GM18520 (cell line): ENCODE data around the gene HGS.

ENCODE experiments used
- ATAC-seq: cut with Tn5 transposase; IDR thresholded peaks from one replicate; pipeline ENCODE4 v1.9.1; 2021; ENCODE audit not compliant: unreplicated experiment

HGS gene

DNA sequence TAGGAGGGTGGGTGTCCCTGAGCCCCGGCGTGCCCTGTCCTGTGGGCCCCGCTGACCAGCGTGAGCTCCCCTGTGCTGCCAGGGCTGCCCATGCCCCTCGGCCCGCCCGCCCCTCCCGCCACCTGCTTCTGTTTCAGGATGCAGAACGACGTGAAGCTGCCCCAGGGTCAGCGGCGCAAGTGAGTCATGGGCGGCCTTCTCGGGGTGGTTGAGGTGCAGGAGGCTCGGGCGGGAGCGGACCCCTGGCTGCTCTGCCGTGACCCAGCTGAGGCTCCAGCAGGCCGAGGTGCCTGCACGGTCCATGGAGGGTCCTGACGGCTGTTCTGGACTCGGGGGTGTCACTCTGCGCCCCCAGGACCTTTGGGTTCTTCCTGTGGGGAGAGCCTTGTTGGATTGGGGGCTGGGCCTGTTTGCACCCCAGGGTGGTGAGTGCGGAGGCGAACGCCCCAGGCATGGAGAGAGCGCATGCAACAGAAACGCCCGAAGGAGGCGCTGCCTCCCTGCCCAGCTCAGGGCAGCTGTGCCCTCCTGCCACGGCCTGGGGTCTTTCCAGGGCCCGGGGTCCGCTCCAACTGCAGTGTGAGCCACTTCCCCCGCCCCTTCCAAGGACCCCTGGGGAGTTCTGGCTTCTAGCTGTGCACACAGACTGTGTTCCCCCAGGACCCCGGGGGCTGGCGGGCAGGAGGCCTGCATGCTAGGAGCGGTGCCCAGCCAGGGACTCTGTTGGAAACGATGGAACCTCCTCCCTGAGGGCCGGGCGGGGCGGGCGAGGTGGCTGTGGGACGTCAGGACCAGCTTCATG, 32.3 kb downstream of the HGS start:
- no peak for ATAC-seq

DNA sequence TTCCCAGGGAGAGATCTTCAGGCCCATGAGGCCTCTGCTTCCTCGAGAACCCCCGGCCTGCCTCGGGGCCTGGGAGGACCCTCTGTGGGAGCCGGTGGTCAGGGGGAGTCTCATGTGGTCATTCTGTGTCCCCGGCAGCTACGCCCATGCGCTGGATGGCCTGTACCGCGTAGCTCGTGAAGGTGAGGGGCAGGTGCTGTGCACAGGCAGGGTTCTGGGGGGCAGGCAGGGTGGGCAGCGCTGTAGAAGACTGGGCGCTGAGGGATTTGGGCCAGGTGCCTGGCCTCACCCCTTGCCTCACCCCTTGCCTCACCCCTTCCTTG, 32.8 kb downstream of the HGS start:
- no peak for ATAC-seq

DNA sequence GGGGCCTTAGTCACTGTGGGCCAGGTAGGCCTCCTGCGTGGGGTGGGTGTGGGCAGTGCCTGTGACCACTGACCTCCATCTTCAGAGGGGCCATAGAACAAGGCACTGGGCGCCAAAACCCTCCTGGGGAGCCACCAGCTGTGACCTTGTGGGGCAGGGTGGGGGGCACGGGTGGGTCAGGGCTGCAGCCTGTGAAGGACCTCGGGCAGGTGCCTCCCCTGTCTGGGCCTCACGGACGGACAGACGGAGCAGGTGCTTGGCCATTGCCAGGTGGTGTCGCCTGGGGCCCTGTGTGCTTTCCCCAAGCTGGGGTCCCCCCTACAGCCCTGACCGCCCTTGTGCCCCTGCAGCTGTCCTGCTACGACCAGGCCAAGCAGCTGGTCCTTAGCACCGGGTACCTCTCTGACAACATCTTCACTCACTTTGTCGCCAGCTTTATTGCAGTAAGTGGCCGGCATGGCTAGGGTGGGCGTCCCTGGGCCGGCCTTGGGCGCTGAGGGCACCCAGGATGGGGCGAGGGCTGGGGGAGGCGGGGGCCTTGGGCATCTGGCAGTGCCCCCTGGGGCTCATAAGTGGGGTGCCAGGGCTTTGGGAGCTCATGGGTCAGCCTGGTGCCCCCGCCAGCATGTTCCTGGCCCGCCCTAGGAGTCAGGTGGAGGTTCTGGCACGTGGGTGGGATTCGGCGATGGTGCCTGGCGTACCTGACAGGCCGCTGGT, 33.4 kb downstream of the HGS start:
- ATAC-seq, result no peak

DNA sequence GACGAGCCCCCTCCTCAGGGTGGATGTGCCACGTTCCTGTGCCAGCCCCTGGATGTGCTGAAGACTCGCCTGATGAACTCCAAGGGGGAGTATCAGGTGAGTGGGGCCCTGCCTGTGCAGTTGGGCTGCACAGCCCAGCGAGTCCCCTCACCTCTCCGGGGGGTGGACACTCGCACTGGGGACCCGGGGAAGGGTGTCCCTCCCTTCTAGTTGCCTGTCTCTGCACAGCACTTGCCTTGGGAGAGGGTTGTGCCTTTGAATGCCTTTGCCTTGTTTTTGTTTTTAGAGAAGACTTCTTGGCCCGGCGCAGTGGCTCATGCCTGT, 33.9 kb downstream of the HGS start:
- no peak for ATAC-seq

DNA sequence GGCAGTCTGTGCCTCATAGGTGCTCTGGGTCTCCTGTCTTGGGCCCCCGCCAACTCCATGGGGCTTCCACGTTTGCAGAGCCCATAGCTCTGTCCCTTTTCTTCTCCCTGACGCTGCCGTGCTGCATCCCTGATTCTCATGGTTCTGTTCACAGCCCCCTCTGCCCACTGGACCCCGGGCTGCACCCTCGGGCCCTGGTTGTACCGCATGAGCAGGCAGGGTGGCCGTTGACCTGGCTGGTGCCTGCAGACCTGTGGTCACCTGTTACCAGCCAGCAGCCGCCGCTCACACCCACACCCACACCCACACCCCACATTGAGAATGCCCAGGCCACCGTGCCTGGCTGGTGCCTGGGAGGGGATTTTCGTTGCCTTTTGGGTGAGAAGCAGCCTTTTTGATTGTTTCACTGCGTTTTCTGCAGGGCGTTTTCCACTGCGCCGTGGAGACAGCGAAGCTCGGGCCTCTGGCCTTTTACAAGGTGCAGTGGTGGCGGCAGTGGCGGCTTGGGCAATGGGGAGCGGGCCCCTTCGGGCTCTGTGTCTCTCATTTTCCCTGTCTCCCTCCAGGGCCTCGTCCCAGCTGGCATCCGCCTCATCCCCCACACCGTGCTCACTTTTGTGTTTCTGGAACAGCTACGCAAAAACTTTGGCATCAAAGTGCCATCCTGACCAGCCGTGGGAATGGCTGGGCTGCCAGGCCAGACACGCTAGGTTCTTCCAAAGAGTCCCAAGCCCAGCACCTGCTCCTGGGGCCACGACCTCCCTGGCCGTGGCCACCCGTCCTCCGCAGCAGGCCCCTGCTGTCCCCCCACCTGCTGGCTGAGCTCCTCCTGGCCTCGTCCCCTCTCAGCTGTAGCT, 35.8 kb downstream of the HGS start:
- ATAC-seq, result no peak

DNA sequence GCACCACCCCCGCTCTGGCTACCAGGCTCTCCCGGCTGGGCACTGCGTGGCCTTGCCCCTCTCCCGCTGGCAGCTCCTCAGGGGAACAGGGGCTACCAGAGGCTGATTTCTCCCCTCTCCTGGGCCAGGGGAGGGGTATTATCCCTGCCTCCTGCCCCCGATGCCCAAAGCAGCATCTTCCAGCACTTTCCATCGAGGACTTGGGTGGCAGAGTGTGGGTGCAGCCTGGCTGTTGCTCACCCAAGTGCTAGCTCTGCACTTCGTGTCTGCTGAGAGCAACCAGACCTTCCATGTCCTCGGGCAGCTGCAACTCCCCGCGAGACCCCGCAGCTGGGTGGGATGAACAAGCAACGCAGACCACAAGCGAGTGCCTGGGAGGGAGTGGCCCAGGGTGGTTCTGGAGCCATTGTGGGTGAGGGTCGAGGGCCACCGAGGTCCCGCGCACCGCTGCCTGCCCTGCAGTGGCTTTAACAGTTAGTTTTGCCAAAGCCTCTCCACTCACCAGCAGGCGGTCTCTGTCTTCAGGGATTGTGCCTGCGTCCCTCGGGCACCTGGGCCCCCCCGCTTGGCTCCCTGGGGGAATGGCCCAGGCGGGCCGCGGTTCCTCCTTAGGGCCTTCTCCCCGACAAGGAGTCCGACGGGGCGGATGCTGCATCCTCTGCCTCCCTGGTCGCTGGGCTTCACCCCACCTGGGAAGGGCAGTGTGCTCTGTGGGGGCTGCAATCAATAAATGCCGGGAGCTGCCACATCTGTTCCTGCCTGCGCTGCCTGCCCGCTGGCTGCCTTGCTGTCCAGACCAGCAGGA, 36.7 kb downstream of the HGS start:
- no peak for ATAC-seq

DNA sequence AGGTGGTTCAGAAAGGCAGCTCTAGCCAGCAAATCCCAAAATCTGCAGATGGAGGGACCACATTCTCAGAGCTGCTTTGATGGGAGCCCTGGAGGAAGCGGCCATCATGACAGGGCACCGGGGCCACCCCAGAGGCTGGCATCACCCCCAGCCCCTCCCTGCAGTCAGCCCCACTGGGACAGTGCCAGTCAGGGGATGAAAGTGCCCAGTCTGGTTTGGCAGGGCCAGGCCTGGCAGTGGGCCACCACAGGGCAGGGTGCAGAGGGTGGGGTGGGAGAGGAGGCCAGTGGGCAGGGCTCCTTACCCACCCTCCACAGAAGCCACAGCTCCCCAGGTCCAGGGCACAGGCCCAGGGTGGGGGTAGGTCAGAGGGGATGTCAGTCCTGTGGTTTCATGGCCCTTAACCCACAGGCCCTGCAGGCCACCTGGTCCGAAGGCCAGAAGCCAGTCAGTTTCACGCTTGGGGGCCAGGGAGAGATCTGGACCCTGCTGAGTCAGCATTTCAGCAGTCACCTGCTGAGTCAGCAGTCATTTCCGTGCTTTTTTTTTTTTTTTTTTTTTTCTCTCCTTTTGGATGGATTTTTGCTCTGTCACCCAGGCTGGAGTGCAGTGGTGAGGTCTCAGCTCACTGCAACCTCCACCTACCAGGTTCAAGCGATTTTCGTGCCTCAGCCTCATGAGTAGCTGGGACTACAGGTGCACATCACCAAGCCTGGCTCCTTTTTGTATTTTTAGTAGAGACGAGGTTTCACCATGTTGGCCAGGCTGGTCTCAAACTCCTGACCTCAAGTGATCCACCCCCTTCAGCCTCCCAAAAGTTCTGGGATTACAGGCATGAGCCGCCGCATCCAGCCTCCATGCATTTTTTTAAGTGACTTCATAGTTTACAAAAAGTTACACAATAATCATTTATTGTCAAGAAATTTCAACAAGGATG, 38.6 kb downstream of the HGS start:
- no peak for ATAC-seq

DNA sequence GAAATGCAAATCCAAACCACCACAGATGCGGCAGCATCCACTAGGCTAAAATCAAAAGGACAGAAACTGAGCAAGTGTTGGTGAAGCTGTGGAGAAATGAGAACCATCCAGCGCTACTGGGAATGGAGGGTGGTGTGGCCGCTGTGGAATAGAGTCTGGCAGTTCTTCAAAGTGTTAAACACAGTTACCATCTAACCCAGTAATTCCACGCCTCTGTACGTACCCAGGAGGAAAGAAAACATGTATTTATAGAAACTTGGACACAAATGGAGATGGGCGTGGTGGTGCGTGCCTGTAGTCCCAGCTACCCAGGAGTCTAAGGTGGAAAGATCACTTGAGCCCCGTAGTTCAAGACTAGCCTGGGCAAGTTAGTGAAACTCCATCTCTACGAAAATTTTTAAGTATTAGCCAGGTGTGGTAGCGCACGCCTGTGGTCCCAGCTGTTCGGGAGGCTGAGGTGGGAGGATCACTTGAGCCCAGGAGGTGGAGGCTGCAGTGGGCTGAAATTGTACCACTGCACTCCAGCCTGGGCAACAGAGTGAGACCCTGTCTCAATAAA, 39.9 kb downstream of the HGS start:
- no peak for ATAC-seq

DNA sequence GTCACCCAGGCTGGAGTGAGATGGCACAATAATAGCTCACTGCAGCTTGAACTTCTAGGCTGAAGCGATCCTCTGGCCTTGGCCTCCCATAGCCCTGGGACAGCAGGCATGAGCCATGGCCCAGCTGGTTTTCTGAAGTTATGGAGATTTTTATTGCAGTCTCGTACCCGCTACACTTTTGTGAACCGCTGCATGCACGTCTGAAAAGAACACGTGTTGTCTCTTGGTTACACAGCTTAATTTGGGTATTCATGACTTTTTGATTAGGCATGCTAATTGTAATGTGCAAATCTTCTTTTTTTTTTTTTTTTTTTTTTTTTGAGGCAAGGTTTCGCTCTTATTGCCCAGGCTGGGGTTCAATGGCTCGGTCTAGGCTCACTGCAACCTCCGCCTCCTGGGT, 41.6 kb downstream of the HGS start:
- no peak for ATAC-seq

DNA sequence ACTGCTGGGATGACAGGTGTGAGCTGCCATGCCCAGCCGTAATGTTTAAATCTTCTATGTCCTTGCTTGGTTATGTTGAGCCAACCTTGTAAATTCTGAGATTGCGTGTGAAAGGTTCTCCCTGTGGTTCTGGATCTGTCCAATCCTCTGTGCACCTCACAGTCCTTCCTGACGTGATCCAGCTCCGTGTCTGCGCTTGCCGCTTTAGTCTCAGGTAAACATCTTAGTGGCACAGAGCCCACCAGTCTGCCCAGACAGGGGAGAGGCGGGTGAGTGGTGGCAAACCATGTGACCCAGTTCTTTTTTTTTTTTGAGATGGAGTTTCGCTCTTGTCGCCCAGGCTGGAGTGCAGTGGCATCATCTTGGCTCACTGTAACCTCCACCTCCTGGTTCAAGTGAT, 42.2 kb downstream of the HGS start:
- no peak for ATAC-seq

DNA sequence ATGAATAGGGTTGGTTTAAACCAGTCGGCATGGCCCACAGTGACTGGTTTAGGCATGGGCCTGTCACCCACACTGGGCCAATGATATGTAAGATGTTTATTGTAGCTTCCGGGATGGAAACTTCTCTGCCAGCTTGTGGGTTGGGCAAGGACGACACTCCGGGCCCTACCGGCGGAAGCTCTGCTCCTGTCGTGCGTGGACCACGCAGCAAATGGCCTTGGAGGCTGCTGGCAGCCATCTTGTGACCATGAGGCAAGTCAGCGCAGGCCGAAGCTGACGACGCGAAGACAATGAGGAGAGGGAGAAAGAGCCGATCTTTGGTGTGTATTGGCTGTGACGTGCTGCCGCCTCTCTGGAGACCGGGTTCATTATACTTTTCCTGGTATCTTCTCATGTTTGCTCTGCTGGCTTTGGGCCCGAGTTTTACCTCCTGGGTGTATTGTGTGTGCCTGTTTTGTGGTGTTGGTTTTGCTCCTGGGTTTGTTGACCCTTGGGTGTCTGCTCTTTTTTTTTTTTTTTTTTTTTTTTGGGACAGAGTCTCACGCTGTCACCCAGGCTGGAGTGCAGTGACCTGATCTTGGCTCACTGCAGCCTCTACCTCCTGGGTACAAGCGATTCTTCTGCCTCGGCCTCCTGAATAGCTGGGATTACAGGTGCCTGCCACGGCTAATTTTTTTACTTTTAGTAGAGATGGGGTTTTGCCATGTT, 43.7 kb downstream of the HGS start:
- no peak for ATAC-seq

DNA sequence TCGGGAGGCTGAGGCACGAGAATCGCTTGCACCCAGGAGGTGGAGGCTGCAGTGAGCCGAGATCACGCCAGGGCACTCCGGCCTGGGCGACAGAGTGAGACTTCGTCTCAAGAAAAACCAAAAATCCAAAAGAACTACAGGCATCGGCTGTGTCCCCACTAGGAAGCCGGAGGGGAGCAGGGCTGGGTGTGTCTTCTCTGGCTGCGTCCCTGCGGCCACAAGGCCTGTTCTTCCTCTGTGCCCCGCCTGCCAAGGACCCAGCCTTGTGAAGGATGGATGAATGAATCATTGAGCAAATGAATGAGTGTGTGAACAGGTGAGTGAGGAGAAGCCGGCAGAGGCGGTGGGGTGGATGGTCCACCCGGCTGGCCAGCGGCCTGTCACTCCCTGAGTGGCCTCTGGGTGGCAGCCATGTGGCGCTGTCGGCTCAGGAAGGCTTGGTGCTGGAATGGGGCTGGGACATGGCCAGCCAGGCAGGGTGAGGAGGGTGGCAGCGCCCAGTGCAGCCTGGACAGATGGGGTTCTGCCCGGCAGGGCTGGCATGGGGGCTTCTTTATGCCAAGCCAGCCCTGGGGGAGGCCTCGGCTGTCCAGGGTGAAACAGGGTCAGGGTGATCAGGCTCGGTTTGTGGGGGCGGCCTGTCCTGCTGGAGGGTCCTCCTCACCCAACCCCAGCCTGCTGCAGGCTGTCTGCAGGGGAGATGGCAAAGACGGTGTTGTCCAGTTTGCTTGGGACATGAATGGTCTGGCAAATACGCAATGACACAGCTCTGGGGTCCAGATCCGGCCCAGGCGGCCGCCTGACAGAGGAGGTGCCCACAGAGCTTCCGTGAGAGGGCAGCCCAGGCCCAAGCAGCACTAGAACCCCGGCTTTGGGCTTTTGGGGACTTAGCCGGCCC, 49.9 kb downstream of the HGS start:
- no peak for ATAC-seq

DNA sequence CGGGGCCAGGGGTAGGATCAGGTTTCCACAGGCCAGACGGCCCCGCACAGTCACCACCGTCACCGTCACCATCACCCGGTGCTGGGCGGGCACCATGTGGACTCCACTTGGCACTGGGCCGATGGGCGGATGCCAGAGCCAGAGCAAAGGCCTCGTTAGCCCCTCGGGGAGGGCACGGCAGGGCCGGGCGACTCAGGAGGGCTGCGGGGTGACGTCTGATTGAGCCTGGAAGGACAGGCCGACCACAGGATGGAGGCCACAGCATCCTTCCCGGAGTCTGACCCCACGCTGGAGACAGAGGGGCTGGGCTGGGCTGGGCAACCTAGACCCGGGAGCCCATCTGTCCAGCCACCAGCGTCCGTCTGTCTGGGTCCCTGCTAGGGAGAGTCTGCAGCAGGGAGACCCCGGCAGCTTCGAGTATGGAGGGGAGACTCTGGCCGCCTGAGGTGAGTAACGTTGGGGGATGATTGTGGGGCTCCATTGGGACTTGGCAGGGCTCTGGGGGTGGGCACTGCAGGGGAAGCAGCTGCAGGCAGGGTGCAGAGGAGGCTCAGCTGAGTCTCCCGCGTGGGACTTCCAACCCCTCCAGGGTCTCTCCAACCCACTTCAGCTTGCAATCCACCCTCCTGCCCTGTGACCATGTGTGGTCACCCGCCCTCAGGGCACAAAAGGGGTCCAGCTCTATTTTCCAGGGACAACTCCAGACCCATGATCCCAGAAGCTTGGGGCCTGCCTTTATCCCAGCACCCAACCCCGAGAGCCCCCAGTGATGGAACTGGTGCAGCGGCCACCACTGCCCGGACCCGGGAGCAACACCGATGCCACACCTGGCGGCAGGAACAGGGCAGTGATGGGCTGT, 50.8 kb downstream of the HGS start:
- ATAC-seq, result no peak

DNA sequence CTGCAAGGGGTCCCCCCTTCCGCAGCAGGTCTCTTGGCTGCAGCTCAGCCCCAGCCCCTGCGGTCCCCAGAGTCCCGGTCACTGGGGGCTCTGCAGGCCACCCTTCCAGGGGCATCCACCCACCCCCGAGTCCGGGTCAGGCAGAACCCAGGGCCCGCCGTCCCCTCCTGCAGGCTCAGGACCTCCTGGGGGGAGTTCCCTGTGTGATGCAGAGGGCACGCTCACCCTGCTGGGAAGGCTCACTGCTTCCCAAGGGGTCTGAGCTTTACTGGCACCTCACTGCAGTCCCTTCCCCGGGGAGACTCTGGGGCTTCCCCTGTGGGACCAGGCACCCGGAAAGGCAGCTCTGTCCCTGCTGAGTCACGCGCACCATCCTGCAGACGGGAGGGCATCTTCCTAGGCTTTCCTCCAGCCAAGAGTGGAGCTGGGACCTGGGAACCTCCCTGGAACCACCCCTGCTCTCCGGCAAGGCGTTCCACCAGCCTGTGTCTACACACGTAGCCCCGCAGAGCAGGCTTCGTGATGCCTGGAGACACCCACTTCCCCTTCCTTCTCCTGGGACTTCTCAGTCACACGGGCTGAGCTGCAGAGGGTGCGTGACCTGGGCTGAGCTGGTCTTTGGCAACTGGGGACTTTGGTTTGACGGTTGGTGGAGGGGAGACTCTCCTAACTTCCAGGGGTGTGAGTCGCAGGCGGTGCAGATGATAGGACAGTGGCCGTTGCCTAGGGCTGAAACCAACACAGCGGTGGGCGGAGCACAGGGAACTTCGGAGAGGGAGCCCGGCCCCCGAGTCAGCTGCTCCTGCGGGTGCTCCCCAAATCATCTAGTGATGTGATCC, 51.7 kb downstream of the HGS start:
- ATAC-seq, result no peak

DNA sequence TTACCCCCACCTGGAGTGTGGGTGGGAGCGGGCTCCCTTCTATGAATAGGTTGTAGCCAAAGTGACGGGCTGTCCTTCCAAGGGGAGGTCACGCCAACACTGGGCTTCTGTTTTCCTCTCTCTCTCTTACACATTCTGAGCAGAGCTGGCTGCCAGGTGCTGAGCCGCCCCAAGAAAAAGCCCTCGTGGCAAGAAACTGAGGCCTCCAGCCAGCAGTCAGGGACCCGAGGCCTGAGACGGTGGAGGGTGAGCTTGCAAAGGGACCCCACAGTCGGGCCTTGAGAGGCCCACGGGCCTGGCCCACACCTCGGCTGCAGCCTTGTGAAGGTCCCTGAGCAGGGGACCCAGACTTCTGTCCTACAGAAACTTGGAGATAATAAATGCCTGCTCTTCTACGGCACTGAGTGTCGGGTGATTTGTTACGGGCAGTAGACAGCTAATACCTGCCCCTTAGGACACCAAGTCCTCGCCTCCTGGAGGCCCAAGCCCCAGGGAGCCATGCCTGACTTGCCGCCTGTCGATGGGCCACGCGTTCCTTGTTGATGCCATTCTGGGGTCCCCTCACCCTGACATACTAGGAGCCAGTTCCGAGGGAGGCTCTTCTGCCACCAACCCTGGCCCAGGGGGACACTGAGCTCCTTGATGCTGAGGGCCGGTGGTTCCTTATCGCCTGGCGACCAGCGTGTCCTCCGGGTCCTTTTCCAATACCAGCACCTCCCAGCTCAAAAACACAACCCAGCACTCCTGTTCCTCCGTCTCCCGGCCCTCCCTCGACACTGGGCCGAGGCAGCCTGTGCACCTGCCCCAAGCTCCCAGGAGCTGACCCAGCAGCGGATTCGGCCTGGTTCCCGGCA, 54.4 kb downstream of the HGS start:
- no peak for ATAC-seq
